ENCODE results near the gene S1PR4. TPM values are rescaled to one million over a fixed set of nuclear protein-coding genes. Genes with fewer than 3 reads are reported as not detected.
"Not testable (repeated sequence)": the region's sequence is repeated elsewhere in the genome, so short reads cannot be mapped to it uniquely, and the experiment has no call there.

S1PR4 gene
- polyA plus RNA-seq, 1 experiment: not detected

- ChIA-PET POLR2A (no interaction called here), CTCF (interaction anchor here (3.0 kb wide), 1 partner anchor 250 kb away, joined by 13 read pairs; no protein-coding TSS in a partner anchor)
- Histone ChIP-seq H3K36me3 (ENCODE audit: control insufficient read depth, insufficient read depth, low read length) (peaks cover 10% of the 10 kb centered on the region), H3K27me3 (ENCODE audit: control insufficient read depth, insufficient read depth, low read length) (no peaks in the 10 kb centered on the region), H3K4me3 (ENCODE audit: low read depth, low read length) (no peak overlapping the region)
- no peak for DNase-seq (ENCODE audit: low read depth)
- TF ChIP-seq CTCF (IDR thresholded peaks at IDR 0.05; ENCODE audit: insufficient read depth, low read depth, low read length): no peak
Observed at GRCh38 chr19:3201072-3201700, 22.6 kb downstream of the S1PR4 start.

- POLR2A ChIA-PET: no interaction called here
- no peak for DNase-seq (ENCODE audit: low read depth)
- peaks cover 11% of the 10 kb centered on the region for H3K36me3 ChIP-seq (ENCODE audit: control insufficient read depth, insufficient read depth, low read length)
- CTCF ChIA-PET: interaction anchor here (1.1 to 3.0 kb wide), 2 partner anchors 10 to 251 kb away, joined by 4 to 13 read pairs; no protein-coding TSS in a partner anchor
- no peak for TF ChIP-seq CTCF (IDR thresholded peaks at IDR 0.05; ENCODE audit: insufficient read depth, low read depth, low read length)
- H3K27me3 ChIP-seq (ENCODE audit: control insufficient read depth, insufficient read depth, low read length): no peaks in the 10 kb centered on the region
- H3K4me3 ChIP-seq (ENCODE audit: low read depth, low read length): no peak overlapping the region
Observed at GRCh38 chr19:3201911-3202310, 23.3 kb downstream of the S1PR4 start.

- H3K36me3 ChIP-seq (ENCODE audit: control insufficient read depth, insufficient read depth, low read length): peaks cover 14% of the 10 kb centered on the region
- H3K27me3 ChIP-seq (ENCODE audit: control insufficient read depth, insufficient read depth, low read length): no peaks in the 10 kb centered on the region
- no peak for DNase-seq (ENCODE audit: low read depth)
- POLR2A ChIA-PET: no interaction called here
- no peak overlapping the region for H3K4me3 ChIP-seq (ENCODE audit: low read depth, low read length)
- TF ChIP-seq CTCF (IDR thresholded peaks at IDR 0.05; ENCODE audit: insufficient read depth, low read depth, low read length): no peak
- CTCF ChIA-PET: interaction anchor here (1.1 to 3.0 kb wide), 2 partner anchors 9 to 252 kb away, joined by 4 to 13 read pairs; no protein-coding TSS in a partner anchor
Observed at GRCh38 chr19:3202346-3202745, 23.8 kb downstream of the S1PR4 start.

- POLR2A ChIA-PET; DNase-seq (ENCODE audit: low read depth); H3K4me3 ChIP-seq (ENCODE audit: low read depth, low read length); H3K27me3 ChIP-seq (ENCODE audit: control insufficient read depth, insufficient read depth, low read length): not testable (repeated sequence)
- peaks cover 17% of the 10 kb centered on the region for H3K36me3 ChIP-seq (ENCODE audit: control insufficient read depth, insufficient read depth, low read length)
- CTCF ChIA-PET: interaction anchor here (1.1 to 3.0 kb wide), 2 partner anchors 9 to 252 kb away, joined by 4 to 13 read pairs; no protein-coding TSS in a partner anchor
Observed at GRCh38 chr19:3202895-3203294, 24.3 kb downstream of the S1PR4 start.

- H3K36me3 ChIP-seq (ENCODE audit: control insufficient read depth, insufficient read depth, low read length): peaks cover 23% of the 10 kb centered on the region
- no peak overlapping the region for H3K4me3 ChIP-seq (ENCODE audit: low read depth, low read length)
- CTCF ChIA-PET: interaction anchor here (3.0 kb wide), 1 partner anchor 253 kb away, joined by 13 read pairs; no protein-coding TSS in a partner anchor
- no peaks in the 10 kb centered on the region for H3K27me3 ChIP-seq (ENCODE audit: control insufficient read depth, insufficient read depth, low read length)
- POLR2A ChIA-PET: no interaction called here
- TF ChIP-seq CTCF (IDR thresholded peaks at IDR 0.05; ENCODE audit: insufficient read depth, low read depth, low read length): no peak
- DNase-seq (ENCODE audit: low read depth): no peak
Observed at GRCh38 chr19:3203805-3204645, 25.5 kb downstream of the S1PR4 start.
